ENCODE measurements around the gene PAPOLA. TPM values are rescaled to one million over a fixed set of nuclear protein-coding genes. Genes with fewer than 3 reads are reported as not detected.
"Not testable (repeated sequence)": the region's sequence is repeated elsewhere in the genome, so short reads cannot be mapped to it uniquely, and the experiment has no call there.

The PAPOLA gene
- total RNA-seq, 1 donor from 2014 or later: 255 TPM

- ChIA-PET POLR2A (no interaction called here), CTCF (no interaction called here)
- no peak for TF ChIP-seq CTCF (IDR thresholded peaks at IDR 0.05)
- Mint-ChIP-seq H3K27ac (no peak overlapping the region), H3K27me3 (peaks cover 2% of the 10 kb centered on the region), H3K36me3 (ENCODE audit: low read depth) (no peaks in the 10 kb centered on the region), H3K9me3 (no peaks in the 10 kb centered on the region), H3K4me3 (no peak overlapping the region), H3K4me1 (no peaks in the 10 kb centered on the region)
- intact Hi-C loops (cut with micrococcal nuclease): no loop called here
- DNase-seq (no peak), ATAC-seq (ENCODE audit: low read depth) (no peak)
Observed at GRCh38 chr14:96464136-96464535, 38.0 kb upstream of the PAPOLA start.

GRCh38 chr14:96466918-96467317, 35.3 kb upstream of the PAPOLA start:
- ATAC-seq (ENCODE audit: low read depth) (no peak), DNase-seq (no peak)
- H3K36me3 Mint-ChIP-seq (ENCODE audit: low read depth): no peaks in the 10 kb centered on the region
- intact Hi-C loops (cut with micrococcal nuclease): no loop called here
- TF ChIP-seq CTCF (IDR thresholded peaks at IDR 0.05): no peak
- POLR2A ChIA-PET: no interaction called here
- peaks cover 2% of the 10 kb centered on the region for H3K27me3 Mint-ChIP-seq
- H3K4me3 Mint-ChIP-seq: no peak overlapping the region
- no peaks in the 10 kb centered on the region for H3K4me1 Mint-ChIP-seq
- no peaks in the 10 kb centered on the region for H3K9me3 Mint-ChIP-seq
- CTCF ChIA-PET: no interaction called here
- H3K27ac Mint-ChIP-seq: no peak overlapping the region

- Mint-ChIP-seq H3K27ac (no peak overlapping the region), H3K9me3 (no peaks in the 10 kb centered on the region), H3K4me1 (no peaks in the 10 kb centered on the region), H3K36me3 (ENCODE audit: low read depth) (no peaks in the 10 kb centered on the region), H3K4me3 (no peak overlapping the region), H3K27me3 (peaks cover 2% of the 10 kb centered on the region)
- POLR2A ChIA-PET: no interaction called here
- CTCF ChIA-PET: no interaction called here
- ATAC-seq (ENCODE audit: low read depth): no peak
- TF ChIP-seq CTCF (IDR thresholded peaks at IDR 0.05): no peak
- intact Hi-C loops (cut with micrococcal nuclease): no loop called here
- DNase-seq: no peak
Observed at GRCh38 chr14:96470331-96470730, 31.9 kb upstream of the PAPOLA start.

- H3K36me3 Mint-ChIP-seq (ENCODE audit: low read depth); H3K4me3 Mint-ChIP-seq; H3K27ac Mint-ChIP-seq; H3K4me1 Mint-ChIP-seq; DNase-seq; ATAC-seq (ENCODE audit: low read depth); CTCF ChIA-PET; H3K9me3 Mint-ChIP-seq; intact Hi-C loops (cut with micrococcal nuclease); H3K27me3 Mint-ChIP-seq: not testable (repeated sequence)
- POLR2A ChIA-PET: interaction anchor here (0.7 kb wide), 1 partner anchor 12 kb away, joined by 4 read pairs; no protein-coding TSS in a partner anchor
Observed at GRCh38 chr14:96470967-96471366, 31.2 kb upstream of the PAPOLA start.

- no peak for DNase-seq
- H3K4me3 Mint-ChIP-seq: no peak overlapping the region
- POLR2A ChIA-PET: interaction anchor here (0.6 kb wide), 2 partner anchors 9 to 129 kb away, joined by 3 to 4 read pairs; no protein-coding TSS in a partner anchor
- H3K9me3 Mint-ChIP-seq: no peaks in the 10 kb centered on the region
- no peaks in the 10 kb centered on the region for H3K27me3 Mint-ChIP-seq
- intact Hi-C loops (cut with micrococcal nuclease): no loop called here
- ATAC-seq (ENCODE audit: low read depth): no peak
- no peaks in the 10 kb centered on the region for H3K36me3 Mint-ChIP-seq (ENCODE audit: low read depth)
- no peak for TF ChIP-seq CTCF (IDR thresholded peaks at IDR 0.05)
- CTCF ChIA-PET: no interaction called here
- H3K27ac Mint-ChIP-seq: no peak overlapping the region
- H3K4me1 Mint-ChIP-seq: no peaks in the 10 kb centered on the region
Observed at GRCh38 chr14:96478119-96478518, 24.1 kb upstream of the PAPOLA start.
